GM19395 (cell line): ENCODE measurements around the gene UQCRC1.
"Not testable (repeated sequence)": the region's sequence is repeated elsewhere in the genome, so short reads cannot be mapped to it uniquely, and the experiment has no call there.

Experiments
- ATAC-seq: cut with Tn5 transposase; IDR thresholded peaks from one replicate; pipeline ENCODE4 v1.9.1; 2021; ENCODE audit warnings: mild to moderate bottlenecking, moderate library complexity; ENCODE audit not compliant: unreplicated experiment

UQCRC1 gene

DNA sequence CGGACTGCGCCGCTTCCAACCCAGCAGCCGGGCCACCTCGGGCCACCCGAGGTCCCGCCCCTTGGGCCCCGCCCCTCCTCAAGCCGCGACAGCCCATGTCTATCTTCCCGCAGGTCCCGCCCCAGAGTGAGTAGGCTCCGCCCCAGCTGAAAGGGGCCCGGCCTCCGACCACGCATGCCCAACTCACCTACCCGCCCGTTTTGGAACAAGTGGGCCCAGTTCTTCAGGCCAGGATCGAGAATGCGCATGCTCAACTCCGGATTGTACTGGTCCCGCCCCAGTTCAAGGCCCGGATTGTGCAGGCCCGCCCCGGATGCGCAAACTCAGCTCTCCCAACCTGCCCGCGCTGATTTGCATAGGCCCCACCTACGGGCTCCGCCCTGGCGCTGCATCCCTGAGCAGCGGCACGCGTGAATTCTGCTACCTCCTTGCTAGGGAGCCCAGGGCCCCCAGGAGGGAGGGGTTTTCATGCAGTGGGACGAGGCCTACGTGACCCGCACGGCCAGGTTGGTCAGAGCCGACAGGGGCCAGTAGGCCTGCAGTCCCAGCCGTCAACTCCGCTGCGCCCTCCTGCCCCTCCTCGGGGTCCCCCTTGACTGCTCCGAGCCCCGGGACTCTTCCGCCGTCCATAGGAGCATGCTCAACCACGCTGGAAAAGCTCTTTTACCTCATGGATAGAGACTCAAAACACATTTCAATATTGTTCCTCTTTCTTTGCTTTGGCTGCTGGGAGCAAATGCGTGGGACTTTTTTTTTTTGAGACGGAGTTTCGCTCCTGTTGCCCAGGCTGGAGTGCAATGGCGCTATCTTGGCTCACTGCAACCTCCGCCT, 52.4 kb downstream of the UQCRC1 start, which contains the start of gene PFKFB4:
TSS of gene PFKFB4 (minus strand) at position 8 of the 831 bp plus-strand sequence. CDS start 26 bp downstream, outside the sequence.
- ATAC-seq = peak; percentile 86

DNA sequence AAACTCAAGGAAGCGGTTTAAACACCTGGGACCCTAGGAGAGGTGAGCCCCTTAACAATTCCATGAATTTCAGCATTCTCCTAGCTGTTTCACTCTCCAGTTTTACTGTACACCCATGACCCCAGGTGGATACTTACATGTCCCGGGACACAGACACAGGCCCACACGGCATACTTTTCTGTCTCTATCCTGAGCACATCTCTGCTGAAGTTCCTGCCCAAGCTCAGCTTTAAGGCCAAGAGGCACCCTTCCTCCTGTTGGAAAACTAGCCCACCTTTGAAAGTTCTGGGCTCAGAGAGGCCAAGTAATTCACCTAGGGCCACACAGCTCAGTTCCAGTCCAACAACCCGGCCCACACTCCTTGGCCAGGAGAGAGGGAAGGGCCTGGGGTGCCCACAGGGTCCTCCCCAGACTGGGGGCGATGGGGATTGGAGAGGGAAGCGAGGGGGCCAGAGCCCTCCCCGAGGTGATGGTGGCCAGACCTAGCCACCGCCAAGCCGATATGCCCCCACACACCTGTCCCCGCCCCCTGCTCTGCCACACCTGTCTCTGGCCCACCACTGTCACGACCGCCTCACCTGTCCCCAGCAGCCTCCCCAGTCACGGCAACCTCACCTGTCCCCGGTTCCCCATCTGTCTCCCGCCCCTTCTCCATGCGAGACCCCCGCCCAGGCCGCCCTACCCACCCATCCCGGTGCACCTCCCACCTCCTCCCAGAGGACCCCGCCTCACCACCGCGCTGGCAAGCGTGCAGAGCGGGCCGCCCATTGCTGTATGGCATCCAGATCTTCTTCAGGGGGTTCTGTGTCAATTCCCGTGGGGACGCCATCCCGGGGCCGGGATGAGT, 53.3 kb downstream of the UQCRC1 start:
- no peak for ATAC-seq

DNA sequence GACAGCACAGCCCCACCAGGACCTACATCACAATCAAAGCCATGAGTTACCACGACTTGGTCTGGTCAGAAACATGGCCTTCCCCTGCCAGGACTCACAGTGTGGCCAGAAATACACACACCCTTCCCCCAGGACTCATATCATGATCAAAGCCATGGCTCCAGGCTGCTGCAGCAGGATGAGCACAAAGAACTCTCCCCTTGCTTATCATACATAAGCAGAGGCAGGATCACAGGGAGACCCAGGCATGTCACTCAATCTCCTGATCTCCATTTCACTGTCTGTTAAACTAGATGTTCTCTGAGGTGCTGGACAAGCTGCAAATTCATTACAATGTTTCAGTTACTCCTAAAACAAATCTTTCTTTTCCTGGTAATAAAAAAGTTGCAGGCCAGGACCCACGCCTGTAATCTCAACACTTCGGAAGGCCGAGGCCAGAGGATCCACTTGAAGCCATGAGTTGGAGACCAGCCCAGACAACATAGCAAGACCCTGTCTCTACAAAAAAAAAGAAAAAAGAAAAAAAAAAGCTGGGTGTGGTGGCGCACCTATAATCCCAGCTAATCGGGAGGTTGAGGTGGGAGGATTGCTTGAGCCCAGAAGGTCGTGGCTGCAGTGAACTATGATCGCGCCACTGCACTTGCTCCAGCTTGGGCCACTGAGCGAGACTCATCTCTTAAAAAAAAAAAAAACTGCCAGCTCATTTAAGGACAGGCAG, 54.1 kb downstream of the UQCRC1 start:
- no peak for ATAC-seq

DNA sequence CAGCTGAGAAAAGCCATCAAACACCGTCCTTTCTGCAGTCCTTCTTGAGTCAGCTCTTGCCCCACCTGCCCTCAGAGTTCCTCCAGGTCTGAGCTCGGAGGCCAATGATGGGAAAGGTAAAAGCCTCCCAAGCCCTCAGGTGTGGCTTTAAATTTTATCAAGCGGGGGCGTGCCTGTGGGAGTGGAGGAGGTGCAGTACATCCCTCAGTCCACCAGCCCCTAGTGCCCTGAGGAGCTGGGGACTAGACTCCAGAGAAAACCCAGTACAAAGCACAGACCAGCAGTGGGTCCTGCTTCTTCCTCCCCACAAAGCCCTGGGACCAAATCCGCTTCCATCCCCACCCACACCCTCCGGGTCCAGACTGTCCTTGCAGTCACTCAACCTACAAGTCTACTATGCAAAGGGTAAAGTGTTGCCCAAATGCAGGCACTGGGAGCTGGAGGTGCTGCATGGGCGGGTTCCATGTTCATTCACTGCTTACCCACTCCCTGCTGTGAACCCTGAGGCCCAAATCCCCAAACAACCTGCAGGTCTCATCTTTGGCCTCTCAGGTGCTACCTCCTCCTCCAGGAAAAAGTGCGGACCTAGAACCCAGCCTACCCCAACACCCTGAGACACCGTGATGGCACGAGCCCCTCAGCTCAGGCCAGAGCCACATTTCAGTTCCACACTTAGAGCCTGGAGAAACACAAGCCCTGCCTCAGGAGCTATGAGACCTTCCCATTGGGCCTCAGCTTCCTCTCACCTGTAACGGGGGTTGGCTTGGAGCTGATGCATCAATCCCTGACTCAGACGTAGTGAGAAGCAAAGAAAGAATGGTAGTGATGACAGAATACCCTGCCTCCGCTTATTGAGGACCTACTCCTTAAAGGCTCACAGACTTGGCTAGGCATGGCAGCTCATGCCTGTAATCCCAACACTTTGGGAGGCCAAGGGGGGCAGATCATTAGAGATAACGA, 55.3 kb downstream of the UQCRC1 start:
- no peak for ATAC-seq

DNA sequence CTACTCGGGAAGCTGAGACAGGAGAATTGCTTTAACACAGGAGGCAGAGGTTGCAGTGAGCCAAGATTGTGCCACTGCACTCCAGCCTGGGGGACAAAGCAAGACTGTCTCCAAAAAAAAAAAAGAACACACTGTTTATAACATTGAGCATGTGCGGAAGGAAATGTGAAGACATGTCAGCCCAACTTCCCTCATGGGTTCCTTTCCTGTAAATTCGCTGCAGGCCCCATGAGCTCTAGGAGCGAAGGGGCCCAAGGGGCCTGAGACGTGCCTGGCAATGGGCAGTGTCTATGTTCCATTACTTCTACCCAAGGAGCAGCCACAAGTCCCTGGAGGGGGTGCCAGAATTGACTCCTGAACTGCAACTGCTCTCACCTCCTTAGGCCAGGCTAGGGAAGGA, 56.1 kb downstream of the UQCRC1 start:
- no peak for ATAC-seq

DNA sequence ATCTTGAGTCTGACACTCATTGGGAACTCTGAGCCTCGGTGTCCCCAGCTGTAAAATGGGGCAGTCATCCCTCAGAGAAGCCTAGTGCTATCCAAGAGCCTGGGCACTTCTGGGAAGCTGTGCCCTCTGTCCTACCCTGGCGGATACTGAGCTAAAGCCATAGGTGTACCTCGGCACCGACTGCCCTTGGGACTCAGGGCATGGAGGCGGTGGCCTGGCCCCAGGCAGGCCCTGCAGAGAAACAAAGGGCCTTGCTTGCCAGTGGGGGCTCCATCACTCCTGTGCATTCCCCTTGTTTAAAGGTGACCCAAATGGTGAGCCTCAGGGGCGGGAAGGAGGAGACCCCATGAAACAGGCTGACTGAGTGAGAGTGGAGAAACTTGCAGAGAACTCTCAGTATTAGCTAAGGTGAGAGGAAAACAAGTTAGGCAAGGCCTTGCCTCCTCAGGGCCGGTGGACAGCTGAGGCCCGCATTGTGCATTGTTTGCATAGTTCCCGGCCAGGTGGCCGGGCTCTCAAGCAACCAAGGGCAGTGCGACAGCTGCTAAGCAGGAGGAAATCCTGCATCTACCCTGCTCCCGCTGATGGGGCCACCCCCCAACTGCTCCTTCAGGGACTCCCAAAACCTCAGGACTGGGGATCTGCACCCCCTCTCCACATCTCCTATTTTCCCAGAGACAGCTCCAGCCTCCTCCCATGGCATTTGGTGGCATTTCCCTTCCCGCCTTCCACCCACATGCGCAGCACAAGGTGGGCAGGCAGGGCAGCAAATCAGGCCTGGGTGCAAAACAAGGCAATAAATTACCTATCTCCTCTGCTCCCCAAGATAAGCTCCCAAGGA, 57.1 kb downstream of the UQCRC1 start:
- ATAC-seq = no peak

DNA sequence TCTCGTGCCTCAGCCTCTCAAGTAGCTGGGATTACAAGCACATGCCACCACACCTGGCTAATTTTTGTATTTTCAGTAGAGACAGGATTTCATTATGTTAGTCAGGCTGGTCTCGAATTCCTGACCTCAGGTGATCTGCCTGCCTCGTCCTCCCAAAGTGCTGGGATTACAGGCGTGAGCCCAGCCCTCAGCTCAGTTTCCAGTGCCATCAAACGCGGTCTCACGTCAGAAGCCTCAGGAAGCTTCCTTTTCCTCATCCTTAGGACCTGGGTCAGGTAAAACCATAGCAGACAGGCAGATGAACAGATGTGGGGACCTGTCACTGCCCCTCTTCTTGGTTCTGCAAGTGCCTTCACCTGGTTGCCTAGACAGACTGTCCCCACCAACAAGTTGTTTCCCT, 57.8 kb downstream of the UQCRC1 start:
- ATAC-seq = not testable (repeated sequence)
